Loucy (cell line): ENCODE measurements around the gene EFEMP1.

ENCODE experiments used
- H2AFZ ChIP-seq: fragments of 200-600 bp; sonication (generic); 2 replicates; pipeline ENCODE4 v1.6.0; 2016; ENCODE audit warnings: antibody characterized with exemption, mild to moderate bottlenecking, low read length, moderate library complexity
- H3F3A ChIP-seq: fragments of 200-600 bp; 2 replicates; pipeline ENCODE4 v1.6.0; 2016; ENCODE audit warnings: antibody characterized with exemption, low read depth, mild to moderate bottlenecking
- H3K27me3 ChIP-seq: fragments of 200-600 bp; sonication (generic); 2 replicates; pipeline ENCODE4 v1.6.1; 2014; ENCODE audit warnings: low read length, mild to moderate bottlenecking; ENCODE audit not compliant: insufficient read depth, poor library complexity, severe bottlenecking
- H3K36me3 ChIP-seq: fragments of 200-600 bp; sonication (generic); 2 replicates; pipeline ENCODE4 v1.6.1; 2016; ENCODE audit warnings: low read length; ENCODE audit not compliant: insufficient read depth
- H3K4me1 ChIP-seq: fragments of 200-600 bp; sonication (generic); 2 replicates; pipeline ENCODE4 v1.5.1; 2014; ENCODE audit warnings: low read length, mild to moderate bottlenecking; ENCODE audit not compliant: insufficient read depth, poor library complexity, severe bottlenecking
- H3K4me2 ChIP-seq: fragments of 200-600 bp; sonication (generic); 2 replicates; pipeline ENCODE4 v1.6.0; 2014; ENCODE audit warnings: antibody characterized with exemption, low read length, low read depth, mild to moderate bottlenecking; ENCODE audit not compliant: poor library complexity, severe bottlenecking
- H3K4me3 ChIP-seq: fragments of 200-600 bp; sonication (generic); 2 replicates; pipeline ENCODE4 v1.5.1; 2014; ENCODE audit warnings: low read length, mild to moderate bottlenecking, mixed read lengths; ENCODE audit not compliant: poor library complexity, severe bottlenecking
- H3K79me2 ChIP-seq: fragments of 200-600 bp; sonication (generic); 2 replicates; pipeline ENCODE4 v1.6.1; 2014; ENCODE audit warnings: low read length; ENCODE audit not compliant: insufficient read depth
- H3K9ac ChIP-seq: fragments of 200-600 bp; sonication (generic); 2 replicates; pipeline ENCODE4 v1.6.0; 2014; ENCODE audit warnings: mild to moderate bottlenecking, low read depth, low read length, moderate library complexity; ENCODE audit not compliant: poor library complexity, severe bottlenecking
- H3K9me2 ChIP-seq: fragments of 200-600 bp; sonication (generic); replicated peaks from 2 replicates; pipeline ENCODE4 v1.6.1; 2016; ENCODE audit warnings: low read depth, low read length, mixed read lengths
- H3K9me3 ChIP-seq: fragments of 200-600 bp; sonication (generic); 2 replicates; pipeline ENCODE4 v1.6.1; 2014; ENCODE audit warnings: mild to moderate bottlenecking, antibody characterized with exemption, low read length, low read depth; ENCODE audit not compliant: insufficient read depth
- H4K20me1 ChIP-seq: fragments of 200-600 bp; sonication (generic); 2 replicates; pipeline ENCODE4 v1.6.0; 2014; ENCODE audit warnings: antibody characterized with exemption, low read length, mild to moderate bottlenecking; ENCODE audit not compliant: insufficient read depth, poor library complexity, severe bottlenecking
- EZH2phosphoT487 ChIP-seq: fragments of 200-600 bp; IDR thresholded peaks from 2 replicates; pipeline ENCODE4 v1.6.1; 2018; ENCODE audit warnings: antibody characterized with exemption, mild to moderate bottlenecking, moderate library complexity, borderline replicate concordance
- TF ChIP-seq, protein P1 (sequence below): fragments of 200-600 bp; sonication (generic); conservative IDR thresholded peaks from 2 replicates; pipeline ENCODE4 v1.5.1; 2014; ENCODE audit warnings: mild to moderate bottlenecking, antibody characterized with exemption, low read length

EFEMP1 gene

GRCh38 chr2:55877087-55877436, 46.5 kb downstream of the EFEMP1 start:
- no peaks in the 10 kb centered on the region for H3K9me3 ChIP-seq
- H4K20me1 ChIP-seq: no peaks in the 10 kb centered on the region
- H3K4me1 ChIP-seq: no peaks in the 10 kb centered on the region
- no peaks in the 10 kb centered on the region for H3K27me3 ChIP-seq
- H2AFZ ChIP-seq: no peak overlapping the region
- H3K4me2 ChIP-seq: no peak overlapping the region
- H3K9ac ChIP-seq: no peak overlapping the region
- no peaks in the 10 kb centered on the region for H3K36me3 ChIP-seq
- no peak overlapping the region for H3K4me3 ChIP-seq
- TF ChIP-seq, protein P1, sequence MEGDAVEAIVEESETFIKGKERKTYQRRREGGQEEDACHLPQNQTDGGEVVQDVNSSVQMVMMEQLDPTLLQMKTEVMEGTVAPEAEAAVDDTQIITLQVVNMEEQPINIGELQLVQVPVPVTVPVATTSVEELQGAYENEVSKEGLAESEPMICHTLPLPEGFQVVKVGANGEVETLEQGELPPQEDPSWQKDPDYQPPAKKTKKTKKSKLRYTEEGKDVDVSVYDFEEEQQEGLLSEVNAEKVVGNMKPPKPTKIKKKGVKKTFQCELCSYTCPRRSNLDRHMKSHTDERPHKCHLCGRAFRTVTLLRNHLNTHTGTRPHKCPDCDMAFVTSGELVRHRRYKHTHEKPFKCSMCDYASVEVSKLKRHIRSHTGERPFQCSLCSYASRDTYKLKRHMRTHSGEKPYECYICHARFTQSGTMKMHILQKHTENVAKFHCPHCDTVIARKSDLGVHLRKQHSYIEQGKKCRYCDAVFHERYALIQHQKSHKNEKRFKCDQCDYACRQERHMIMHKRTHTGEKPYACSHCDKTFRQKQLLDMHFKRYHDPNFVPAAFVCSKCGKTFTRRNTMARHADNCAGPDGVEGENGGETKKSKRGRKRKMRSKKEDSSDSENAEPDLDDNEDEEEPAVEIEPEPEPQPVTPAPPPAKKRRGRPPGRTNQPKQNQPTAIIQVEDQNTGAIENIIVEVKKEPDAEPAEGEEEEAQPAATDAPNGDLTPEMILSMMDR: no peak
- TF ChIP-seq EZH2phosphoT487: no peak
- no peaks in the 10 kb centered on the region for H3F3A ChIP-seq
- H3K9me2 ChIP-seq: no peaks in the 10 kb centered on the region
- H3K79me2 ChIP-seq: no peaks in the 10 kb centered on the region

- no peaks in the 10 kb centered on the region for H3F3A ChIP-seq
- no peaks in the 10 kb centered on the region for H3K79me2 ChIP-seq
- H3K27me3 ChIP-seq: no peaks in the 10 kb centered on the region
- H3K4me1 ChIP-seq: no peaks in the 10 kb centered on the region
- H3K36me3 ChIP-seq: no peaks in the 10 kb centered on the region
- H3K9ac ChIP-seq: no peak overlapping the region
- H3K4me3 ChIP-seq: no peak overlapping the region
- no peaks in the 10 kb centered on the region for H3K9me2 ChIP-seq
- TF ChIP-seq EZH2phosphoT487: no peak
- TF ChIP-seq, protein P1: no peak
- H4K20me1 ChIP-seq: no peaks in the 10 kb centered on the region
- no peaks in the 10 kb centered on the region for H3K9me3 ChIP-seq
- H3K4me2 ChIP-seq: no peak overlapping the region
- H2AFZ ChIP-seq: no peak overlapping the region
These were observed 47.0 kb downstream of the EFEMP1 start for GRCh38 chr2:55876429-55877086.

- H3K36me3 ChIP-seq: no peaks in the 10 kb centered on the region
- H3K27me3 ChIP-seq: no peaks in the 10 kb centered on the region
- H3K4me3 ChIP-seq: no peak overlapping the region
- H2AFZ ChIP-seq: peak overlapping the region; percentile 69
- no peak overlapping the region for H3K9ac ChIP-seq
- H3K9me3 ChIP-seq: no peaks in the 10 kb centered on the region
- TF ChIP-seq, protein P1: no peak
- TF ChIP-seq EZH2phosphoT487: no peak
- H3F3A ChIP-seq: no peaks in the 10 kb centered on the region
- no peaks in the 10 kb centered on the region for H4K20me1 ChIP-seq
- no peaks in the 10 kb centered on the region for H3K79me2 ChIP-seq
- H3K4me2 ChIP-seq: no peak overlapping the region
- H3K4me1 ChIP-seq: no peaks in the 10 kb centered on the region
- no peaks in the 10 kb centered on the region for H3K9me2 ChIP-seq
These were observed 48.0 kb downstream of the EFEMP1 start for GRCh38 chr2:55875434-55876135.
